ENCODE measurements around the gene DNMT3A. TPM values are rescaled to one million over a fixed set of nuclear protein-coding genes. Genes with fewer than 3 reads are reported as not detected.

Gene DNMT3A
- total and polyA plus RNA-seq, 2 experiments from 2014 or later, result 47.2 to 80.4 TPM

DNA sequence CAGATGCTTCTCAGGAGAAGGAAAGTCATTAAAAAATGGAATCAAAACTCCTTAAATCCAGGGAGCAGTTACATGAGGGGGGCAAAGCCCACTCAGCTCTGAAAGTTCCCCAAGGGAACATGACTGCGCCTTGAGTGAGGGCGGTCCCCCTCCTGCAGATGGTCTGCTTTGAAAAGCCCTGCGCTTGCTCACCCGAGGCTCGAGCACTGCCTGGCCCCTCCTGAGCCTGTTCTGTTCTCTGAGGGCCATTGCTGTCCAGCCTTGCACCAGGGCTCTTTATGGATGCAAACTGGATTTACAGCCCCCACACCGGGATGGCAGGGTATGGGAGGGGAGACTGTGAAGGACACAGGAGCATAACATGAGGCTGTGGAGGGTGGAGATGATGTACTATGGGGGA, 37.8 kb upstream of the DNMT3A start (continued):
- TF ChIP-seq POLR2AphosphoS5 (IDR thresholded peaks at IDR 0.05; ENCODE audit: low read depth) (no peak), ZNF331 (CRISPR knock-in tag; IDR thresholded peaks at IDR 0.05; ENCODE audit: low read depth) (no peak)

DNA sequence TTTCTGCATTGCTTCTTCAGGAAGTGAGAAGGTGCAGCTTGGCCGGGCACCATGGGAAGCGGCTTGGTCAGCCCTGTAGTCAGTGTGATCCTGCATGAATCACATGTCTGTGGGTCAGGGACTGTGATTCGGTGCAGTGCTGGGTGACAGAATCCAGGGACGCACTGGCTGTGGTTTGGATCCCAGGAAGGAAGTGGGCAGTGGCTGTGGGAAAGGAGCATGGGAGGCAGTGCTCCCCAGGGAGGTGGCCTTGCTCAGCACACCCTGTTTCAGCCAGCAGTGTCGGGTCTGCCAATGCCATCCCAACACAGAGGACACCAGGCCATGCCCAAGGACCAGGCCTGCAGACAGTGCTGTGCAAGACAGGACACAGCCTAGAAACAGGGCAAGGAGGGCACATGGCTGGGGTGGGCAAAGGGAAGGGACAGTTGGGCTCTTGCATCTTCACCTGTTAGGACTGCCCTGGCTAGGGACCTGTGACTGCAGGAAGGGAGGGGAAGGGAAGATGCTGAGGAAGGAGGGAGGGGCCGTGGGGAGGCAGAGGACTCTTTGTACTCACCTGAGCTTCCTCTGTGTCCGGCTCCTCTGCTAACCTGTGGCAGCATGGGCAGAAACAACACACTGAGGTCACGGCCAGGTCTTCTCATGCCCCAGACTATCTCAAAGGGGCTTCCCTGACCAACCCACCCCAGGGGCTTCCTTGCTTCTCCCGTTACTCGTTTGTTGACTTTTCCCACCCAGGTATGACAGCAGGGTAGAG, 37.2 kb upstream of the DNMT3A start:
- DNase-seq (ENCODE audit: low spot score) (no peak), ATAC-seq (no peak)
- Histone ChIP-seq H3K27me3 (ENCODE audit: insufficient read depth) (no peaks in the 10 kb centered on the region), H3K4me2 (no peak overlapping the region), H2AFZ (no peak overlapping the region), H3K27ac (ENCODE audit: low read depth) (no peak overlapping the region), H3K79me2 (replicated peaks; ENCODE audit: insufficient read depth) (no peaks in the 10 kb centered on the region), H3K4me1 (ENCODE audit: insufficient read depth) (peaks cover 11% of the 10 kb centered on the region), H3F3A (replicated peaks; ENCODE audit: low read depth) (peaks cover 5% of the 10 kb centered on the region; the same call in 1 of the 2 replicates), H3K9me2 (ENCODE audit: insufficient read depth) (no peaks in the 10 kb centered on the region), H4K20me1 (replicated peaks; ENCODE audit: insufficient read depth) (0 out of 2 replicates have a peak, but pooled peaks cover 4% of the 10 kb centered on the region), H3K4me3 (no peak overlapping the region), H3K36me3 (ENCODE audit: insufficient read depth) (no peaks in the 10 kb centered on the region)
- H3K27ac Mint-ChIP-seq, result no peak overlapping the region
- TF ChIP-seq EZH2 (IDR thresholded peaks at IDR 0.05; ENCODE audit: low read depth, unreplicated experiment) (no peak), ZNF114 (CRISPR knock-in tag; IDR thresholded peaks at IDR 0.05) (no peak)
- no peak overlapping the region for H3K4me3 Mint-ChIP-seq
- H3K27me3 Mint-ChIP-seq (ENCODE audit: insufficient read depth, low read depth, poor library complexity), result peaks cover 11% of the 10 kb centered on the region
- peaks cover 6% of the 10 kb centered on the region; the same call in 2 of the 3 replicates for H3K9me3 Mint-ChIP-seq
- H3K4me1 Mint-ChIP-seq, result peaks cover 20% of the 10 kb centered on the region
- peaks cover 3% of the 10 kb centered on the region for H3K36me3 Mint-ChIP-seq (ENCODE audit: low read depth)

DNA sequence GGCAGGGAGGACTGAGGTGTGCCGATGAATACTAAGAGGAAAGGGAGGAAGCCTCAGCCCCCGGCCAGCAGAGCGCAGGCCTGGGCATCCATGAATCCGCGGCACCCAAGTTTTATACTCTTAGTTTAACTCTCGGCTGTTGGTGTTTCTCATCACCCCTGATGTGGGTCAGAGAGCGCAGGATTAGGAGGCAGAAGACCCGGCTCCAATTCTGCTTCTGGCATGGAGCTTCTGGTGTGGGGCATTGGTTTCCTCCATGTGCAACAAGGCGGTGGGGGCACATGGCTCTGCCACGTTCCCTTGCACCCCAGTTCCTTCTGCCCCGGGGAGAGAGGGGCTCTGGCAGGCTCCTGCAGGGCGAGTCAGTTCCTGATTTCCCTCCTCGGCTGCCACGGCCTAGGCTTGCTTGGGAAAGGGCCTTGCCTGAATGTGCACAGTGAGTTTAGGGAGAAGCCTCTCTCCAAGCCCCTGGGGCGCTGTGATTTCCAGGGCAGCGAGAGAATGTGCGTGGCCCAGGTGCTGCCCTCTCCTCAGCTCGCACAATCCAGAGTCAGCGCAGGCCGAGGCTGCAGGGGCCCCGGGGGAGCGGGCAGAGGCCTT, 36.2 kb upstream of the DNMT3A start:
- Histone ChIP-seq H3F3A (replicated peaks; ENCODE audit: low read depth) (peaks cover 5% of the 10 kb centered on the region; the same call in 1 of the 2 replicates), H2AFZ (peak overlapping the region; percentile 88), H3K4me1 (ENCODE audit: insufficient read depth) (peaks cover 11% of the 10 kb centered on the region), H3K9me2 (ENCODE audit: insufficient read depth) (no peaks in the 10 kb centered on the region), H3K27me3 (ENCODE audit: insufficient read depth) (no peaks in the 10 kb centered on the region), H3K27ac (ENCODE audit: low read depth) (no peak overlapping the region), H3K79me2 (replicated peaks; ENCODE audit: insufficient read depth) (no peaks in the 10 kb centered on the region), H4K20me1 (replicated peaks; ENCODE audit: insufficient read depth) (0 out of 2 replicates have a peak, but pooled peaks cover 2% of the 10 kb centered on the region), H3K4me2 (peak overlapping the region; percentile 74), H3K36me3 (ENCODE audit: insufficient read depth) (no peaks in the 10 kb centered on the region), H3K4me3 (no peak overlapping the region)
- H3K9me3 Mint-ChIP-seq, result peaks cover 6% of the 10 kb centered on the region; the same call in 2 of the 3 replicates
- H3K27ac Mint-ChIP-seq, result no peak overlapping the region
- no peak for ATAC-seq
- peaks cover 3% of the 10 kb centered on the region for H3K36me3 Mint-ChIP-seq (ENCODE audit: low read depth)
- H3K4me3 Mint-ChIP-seq, result 0 out of 3 replicates have a peak overlapping the region, but pooled peaks have one; percentile 67
- H3K27me3 Mint-ChIP-seq (ENCODE audit: insufficient read depth, low read depth, poor library complexity), result peaks cover 14% of the 10 kb centered on the region
- no peak for DNase-seq (ENCODE audit: low spot score)
- peaks cover 20% of the 10 kb centered on the region for H3K4me1 Mint-ChIP-seq
- TF ChIP-seq, protein P1, sequence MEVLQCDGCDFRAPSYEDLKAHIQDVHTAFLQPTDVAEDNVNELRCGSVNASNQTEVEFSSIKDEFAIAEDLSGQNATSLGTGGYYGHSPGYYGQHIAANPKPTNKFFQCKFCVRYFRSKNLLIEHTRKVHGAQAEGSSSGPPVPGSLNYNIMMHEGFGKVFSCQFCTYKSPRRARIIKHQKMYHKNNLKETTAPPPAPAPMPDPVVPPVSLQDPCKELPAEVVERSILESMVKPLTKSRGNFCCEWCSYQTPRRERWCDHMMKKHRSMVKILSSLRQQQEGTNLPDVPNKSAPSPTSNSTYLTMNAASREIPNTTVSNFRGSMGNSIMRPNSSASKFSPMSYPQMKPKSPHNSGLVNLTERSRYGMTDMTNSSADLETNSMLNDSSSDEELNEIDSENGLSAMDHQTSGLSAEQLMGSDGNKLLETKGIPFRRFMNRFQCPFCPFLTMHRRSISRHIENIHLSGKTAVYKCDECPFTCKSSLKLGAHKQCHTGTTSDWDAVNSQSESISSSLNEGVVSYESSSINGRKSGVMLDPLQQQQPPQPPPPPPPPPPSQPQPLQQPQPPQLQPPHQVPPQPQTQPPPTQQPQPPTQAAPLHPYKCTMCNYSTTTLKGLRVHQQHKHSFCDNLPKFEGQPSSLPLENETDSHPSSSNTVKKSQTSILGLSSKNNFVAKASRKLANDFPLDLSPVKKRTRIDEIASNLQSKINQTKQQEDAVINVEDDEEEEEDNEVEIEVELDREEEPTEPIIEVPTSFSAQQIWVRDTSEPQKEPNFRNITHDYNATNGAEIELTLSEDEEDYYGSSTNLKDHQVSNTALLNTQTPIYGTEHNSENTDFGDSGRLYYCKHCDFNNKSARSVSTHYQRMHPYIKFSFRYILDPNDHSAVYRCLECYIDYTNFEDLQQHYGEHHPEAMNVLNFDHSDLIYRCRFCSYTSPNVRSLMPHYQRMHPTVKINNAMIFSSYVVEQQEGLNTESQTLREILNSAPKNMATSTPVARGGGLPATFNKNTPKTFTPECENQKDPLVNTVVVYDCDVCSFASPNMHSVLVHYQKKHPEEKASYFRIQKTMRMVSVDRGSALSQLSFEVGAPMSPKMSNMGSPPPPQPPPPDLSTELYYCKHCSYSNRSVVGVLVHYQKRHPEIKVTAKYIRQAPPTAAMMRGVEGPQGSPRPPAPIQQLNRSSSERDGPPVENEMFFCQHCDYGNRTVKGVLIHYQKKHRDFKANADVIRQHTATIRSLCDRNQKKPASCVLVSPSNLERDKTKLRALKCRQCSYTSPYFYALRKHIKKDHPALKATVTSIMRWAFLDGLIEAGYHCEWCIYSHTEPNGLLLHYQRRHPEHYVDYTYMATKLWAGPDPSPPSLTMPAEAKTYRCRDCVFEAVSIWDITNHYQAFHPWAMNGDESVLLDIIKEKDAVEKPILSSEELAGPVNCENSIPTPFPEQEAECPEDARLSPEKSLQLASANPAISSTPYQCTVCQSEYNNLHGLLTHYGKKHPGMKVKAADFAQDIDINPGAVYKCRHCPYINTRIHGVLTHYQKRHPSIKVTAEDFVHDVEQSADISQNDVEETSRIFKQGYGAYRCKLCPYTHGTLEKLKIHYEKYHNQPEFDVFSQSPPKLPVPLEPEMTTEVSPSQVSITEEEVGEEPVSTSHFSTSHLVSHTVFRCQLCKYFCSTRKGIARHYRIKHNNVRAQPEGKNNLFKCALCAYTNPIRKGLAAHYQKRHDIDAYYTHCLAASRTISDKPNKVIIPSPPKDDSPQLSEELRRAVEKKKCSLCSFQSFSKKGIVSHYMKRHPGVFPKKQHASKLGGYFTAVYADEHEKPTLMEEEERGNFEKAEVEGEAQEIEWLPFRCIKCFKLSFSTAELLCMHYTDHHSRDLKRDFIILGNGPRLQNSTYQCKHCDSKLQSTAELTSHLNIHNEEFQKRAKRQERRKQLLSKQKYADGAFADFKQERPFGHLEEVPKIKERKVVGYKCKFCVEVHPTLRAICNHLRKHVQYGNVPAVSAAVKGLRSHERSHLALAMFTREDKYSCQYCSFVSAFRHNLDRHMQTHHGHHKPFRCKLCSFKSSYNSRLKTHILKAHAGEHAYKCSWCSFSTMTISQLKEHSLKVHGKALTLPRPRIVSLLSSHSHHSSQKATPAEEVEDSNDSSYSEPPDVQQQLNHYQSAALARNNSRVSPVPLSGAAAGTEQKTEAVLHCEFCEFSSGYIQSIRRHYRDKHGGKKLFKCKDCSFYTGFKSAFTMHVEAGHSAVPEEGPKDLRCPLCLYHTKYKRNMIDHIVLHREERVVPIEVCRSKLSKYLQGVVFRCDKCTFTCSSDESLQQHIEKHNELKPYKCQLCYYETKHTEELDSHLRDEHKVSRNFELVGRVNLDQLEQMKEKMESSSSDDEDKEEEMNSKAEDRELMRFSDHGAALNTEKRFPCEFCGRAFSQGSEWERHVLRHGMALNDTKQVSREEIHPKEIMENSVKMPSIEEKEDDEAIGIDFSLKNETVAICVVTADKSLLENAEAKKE (CRISPR knock-in tag; IDR thresholded peaks at IDR 0.05), result no peak
- TF ChIP-seq STAT1 (IDR thresholded peaks at IDR 0.05; ENCODE audit: unreplicated experiment), result no peak
- TF ChIP-seq, protein P2, sequence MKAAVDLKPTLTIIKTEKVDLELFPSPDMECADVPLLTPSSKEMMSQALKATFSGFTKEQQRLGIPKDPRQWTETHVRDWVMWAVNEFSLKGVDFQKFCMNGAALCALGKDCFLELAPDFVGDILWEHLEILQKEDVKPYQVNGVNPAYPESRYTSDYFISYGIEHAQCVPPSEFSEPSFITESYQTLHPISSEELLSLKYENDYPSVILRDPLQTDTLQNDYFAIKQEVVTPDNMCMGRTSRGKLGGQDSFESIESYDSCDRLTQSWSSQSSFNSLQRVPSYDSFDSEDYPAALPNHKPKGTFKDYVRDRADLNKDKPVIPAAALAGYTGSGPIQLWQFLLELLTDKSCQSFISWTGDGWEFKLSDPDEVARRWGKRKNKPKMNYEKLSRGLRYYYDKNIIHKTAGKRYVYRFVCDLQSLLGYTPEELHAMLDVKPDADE (IDR thresholded peaks at IDR 0.05), result no peak
- no peak for TF ChIP-seq ZNF331 (CRISPR knock-in tag; IDR thresholded peaks at IDR 0.05; ENCODE audit: low read depth)
- TF ChIP-seq NANOG (IDR thresholded peaks at IDR 0.05; ENCODE audit: borderline replicate concordance), result no peak

Measured in GM23338 (cell line).